ENCODE measurements around the gene CACNG8. TPM values are rescaled to one million over a fixed set of nuclear protein-coding genes. Genes with fewer than 3 reads are reported as not detected.
A peak's percentile ranks its signal among the peaks of the same experiment; 100 is the strongest.

CACNG8 gene
- total RNA-seq, 6 experiments from 2014 or later = 0.09 to 0.48 (median 0.26) TPM

DNA sequence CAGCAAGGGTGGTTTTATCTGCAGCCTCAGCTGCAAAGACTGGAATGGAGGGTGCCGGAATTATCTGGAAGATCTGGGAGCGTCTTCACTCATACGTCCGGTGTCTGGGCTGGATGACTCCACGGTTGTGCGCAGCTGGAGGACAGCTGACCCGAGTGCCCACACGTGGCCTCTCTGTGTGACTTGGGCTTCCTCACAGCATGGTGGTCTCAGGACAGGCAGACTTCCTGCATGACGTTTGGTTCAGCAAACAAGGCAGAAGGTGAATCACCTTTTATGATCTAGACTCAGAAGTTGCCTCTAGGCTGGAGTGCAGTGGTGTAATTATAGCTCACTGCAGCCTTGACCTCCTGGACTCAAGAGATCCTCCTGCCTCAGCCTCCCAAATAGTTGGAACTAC, 61.9 kb downstream of the CACNG8 start:
- Mint-ChIP-seq H3K27me3 (ENCODE audit: insufficient read depth) (peaks cover 12% of the 10 kb centered on the region), H3K4me3 (no peak overlapping the region), H3K9me3 (no peaks in the 10 kb centered on the region; the same call in 1 of the 2 replicates), H3K27ac (no peak overlapping the region), H3K4me1 (ENCODE audit: low read depth) (peaks cover 43% of the 10 kb centered on the region), H3K36me3 (ENCODE audit: low read depth) (0 out of 2 replicates have a peak, but pooled peaks cover 5% of the 10 kb centered on the region)
- TF ChIP-seq, protein P1, sequence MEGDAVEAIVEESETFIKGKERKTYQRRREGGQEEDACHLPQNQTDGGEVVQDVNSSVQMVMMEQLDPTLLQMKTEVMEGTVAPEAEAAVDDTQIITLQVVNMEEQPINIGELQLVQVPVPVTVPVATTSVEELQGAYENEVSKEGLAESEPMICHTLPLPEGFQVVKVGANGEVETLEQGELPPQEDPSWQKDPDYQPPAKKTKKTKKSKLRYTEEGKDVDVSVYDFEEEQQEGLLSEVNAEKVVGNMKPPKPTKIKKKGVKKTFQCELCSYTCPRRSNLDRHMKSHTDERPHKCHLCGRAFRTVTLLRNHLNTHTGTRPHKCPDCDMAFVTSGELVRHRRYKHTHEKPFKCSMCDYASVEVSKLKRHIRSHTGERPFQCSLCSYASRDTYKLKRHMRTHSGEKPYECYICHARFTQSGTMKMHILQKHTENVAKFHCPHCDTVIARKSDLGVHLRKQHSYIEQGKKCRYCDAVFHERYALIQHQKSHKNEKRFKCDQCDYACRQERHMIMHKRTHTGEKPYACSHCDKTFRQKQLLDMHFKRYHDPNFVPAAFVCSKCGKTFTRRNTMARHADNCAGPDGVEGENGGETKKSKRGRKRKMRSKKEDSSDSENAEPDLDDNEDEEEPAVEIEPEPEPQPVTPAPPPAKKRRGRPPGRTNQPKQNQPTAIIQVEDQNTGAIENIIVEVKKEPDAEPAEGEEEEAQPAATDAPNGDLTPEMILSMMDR (IDR thresholded peaks at IDR 0.05) = no peak
- DNase-seq = no peak

DNA sequence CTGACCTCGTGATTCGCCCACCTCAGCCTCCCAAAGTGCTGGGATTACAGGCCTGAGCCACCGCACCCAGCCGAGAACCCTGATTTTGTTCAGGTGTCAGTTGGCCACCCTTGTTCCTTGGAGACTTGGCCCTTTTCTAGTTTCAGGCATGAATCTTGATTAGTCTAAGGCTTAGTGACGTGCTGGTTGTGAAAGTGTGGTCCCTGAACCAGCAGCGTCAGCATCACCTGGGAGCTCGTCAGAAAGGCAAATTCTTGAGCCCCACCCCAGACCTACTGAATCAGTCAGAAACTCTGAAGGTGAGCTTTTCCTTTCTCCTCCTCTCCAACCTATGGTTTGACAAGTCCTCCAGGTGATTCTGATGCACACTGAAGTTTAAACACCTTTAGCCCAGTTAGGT, 63.9 kb downstream of the CACNG8 start:
- TF ChIP-seq, protein P1 (IDR thresholded peaks at IDR 0.05) = no peak
- Mint-ChIP-seq H3K36me3 (ENCODE audit: low read depth) (0 out of 2 replicates have a peak, but pooled peaks cover 1% of the 10 kb centered on the region), H3K9me3 (no peaks in the 10 kb centered on the region; the same call in 1 of the 2 replicates), H3K4me1 (ENCODE audit: low read depth) (peaks cover 43% of the 10 kb centered on the region), H3K27me3 (ENCODE audit: insufficient read depth) (peaks cover 6% of the 10 kb centered on the region), H3K4me3 (no peak overlapping the region), H3K27ac (no peak overlapping the region)
- DNase-seq = no peak

DNA sequence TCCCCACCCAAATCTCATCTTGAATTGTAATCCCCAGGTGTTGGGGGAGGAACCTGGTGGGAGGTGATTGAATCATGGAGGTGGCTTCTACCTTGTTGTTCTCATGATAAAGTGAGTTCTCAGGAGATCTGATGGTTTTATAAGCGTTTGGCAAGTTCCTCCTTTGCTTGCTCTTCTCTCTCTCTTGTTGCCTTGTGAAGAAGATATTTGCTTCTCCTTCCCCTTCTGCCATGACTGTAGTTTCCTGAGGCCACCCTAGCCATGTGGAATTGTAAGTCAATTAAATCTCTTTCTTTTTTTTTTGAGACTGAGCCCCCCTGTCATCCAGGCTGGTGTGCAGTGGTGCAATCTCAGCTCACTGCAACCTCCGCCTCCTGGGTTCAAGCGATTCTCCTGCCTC, 66.6 kb downstream of the CACNG8 start:
- no peak overlapping the region for H3K4me3 Mint-ChIP-seq
- peaks cover 2% of the 10 kb centered on the region; the same call in 1 of the 2 replicates for H3K27me3 Mint-ChIP-seq (ENCODE audit: insufficient read depth)
- no peak for DNase-seq
- H3K4me1 Mint-ChIP-seq (ENCODE audit: low read depth) = peaks cover 17% of the 10 kb centered on the region
- H3K9me3 Mint-ChIP-seq = no peaks in the 10 kb centered on the region
- H3K27ac Mint-ChIP-seq = no peak overlapping the region
- TF ChIP-seq, protein P1 (IDR thresholded peaks at IDR 0.05) = no peak
- no peaks in the 10 kb centered on the region for H3K36me3 Mint-ChIP-seq (ENCODE audit: low read depth)

DNA sequence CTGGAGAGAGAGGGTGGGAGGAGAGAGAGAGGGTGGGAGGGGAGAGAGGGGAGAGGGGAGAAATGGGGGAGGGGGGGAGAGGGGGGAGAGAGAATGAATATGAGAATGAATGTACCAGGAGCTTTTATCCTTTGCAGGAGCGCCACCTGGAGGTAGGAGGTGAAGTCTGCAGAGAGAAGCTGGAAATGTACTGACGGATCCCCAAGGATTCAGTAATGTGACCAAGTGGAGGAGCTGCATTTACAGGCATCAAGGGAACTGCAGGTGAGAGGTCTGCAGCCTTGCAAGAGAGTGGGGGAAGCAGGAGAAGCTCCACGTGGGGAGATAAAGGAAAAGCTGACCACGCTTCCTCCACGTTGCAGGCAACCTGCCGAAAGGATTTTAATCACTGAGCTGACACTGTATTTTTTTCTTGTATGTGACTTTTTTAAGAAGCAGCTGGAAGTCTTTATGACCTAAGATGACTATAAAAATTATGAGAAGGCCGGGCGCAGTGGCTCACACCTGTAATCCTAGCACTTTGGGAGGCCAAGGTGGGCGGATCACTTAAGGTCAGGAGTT, 67.3 kb downstream of the CACNG8 start:
- no peak overlapping the region; the same call in 1 of the 2 replicates for H3K4me3 Mint-ChIP-seq
- peaks cover 2% of the 10 kb centered on the region; the same call in 1 of the 2 replicates for H3K27me3 Mint-ChIP-seq (ENCODE audit: insufficient read depth)
- TF ChIP-seq, protein P1 (IDR thresholded peaks at IDR 0.05) = peak; percentile 79
- peak; percentile 46 for DNase-seq
- no peaks in the 10 kb centered on the region for H3K36me3 Mint-ChIP-seq (ENCODE audit: low read depth)
- H3K9me3 Mint-ChIP-seq = no peaks in the 10 kb centered on the region
- H3K27ac Mint-ChIP-seq = no peak overlapping the region
- H3K4me1 Mint-ChIP-seq (ENCODE audit: low read depth) = peaks cover 22% of the 10 kb centered on the region

DNA sequence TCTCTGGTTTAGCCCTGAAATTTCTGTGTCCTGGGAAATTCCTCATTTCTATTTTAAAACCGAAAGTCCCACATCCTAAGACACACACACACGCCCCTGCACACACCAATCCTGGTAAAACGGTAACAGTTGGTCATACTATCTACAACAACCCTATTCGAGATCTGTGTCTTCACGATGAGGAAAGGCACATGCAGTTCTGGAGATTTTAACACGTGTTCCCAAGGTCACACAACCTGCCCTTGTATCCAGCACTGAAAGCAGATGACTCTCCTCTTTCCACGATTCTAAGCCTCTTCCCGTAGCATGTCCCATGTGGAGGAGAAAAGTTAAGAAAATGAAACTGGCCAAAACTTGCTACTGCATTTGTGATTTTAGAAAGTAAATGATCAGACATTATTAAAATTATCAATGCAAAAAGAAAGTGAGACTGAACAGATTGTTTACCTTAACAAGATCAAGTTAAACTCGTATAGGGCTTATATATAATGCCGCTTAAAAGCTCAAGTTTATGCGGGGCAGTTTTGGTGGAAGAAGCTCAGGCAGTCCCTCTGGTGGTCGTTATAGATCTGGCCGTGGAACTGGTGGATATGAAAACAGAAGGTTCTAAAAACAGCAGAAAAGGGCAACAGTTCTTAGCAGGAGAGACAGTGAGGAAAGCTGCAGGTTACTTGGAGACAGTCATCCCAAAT, 68.3 kb downstream of the CACNG8 start:
- peaks cover 2% of the 10 kb centered on the region; the same call in 1 of the 2 replicates for H3K27me3 Mint-ChIP-seq (ENCODE audit: insufficient read depth)
- H3K4me3 Mint-ChIP-seq = peak overlapping the region; percentile 78
- H3K36me3 Mint-ChIP-seq (ENCODE audit: low read depth) = peaks cover 3% of the 10 kb centered on the region; the same call in 1 of the 2 replicates
- 0 out of 2 replicates have a peak overlapping the region, but pooled peaks have one; percentile 23 for H3K27ac Mint-ChIP-seq
- peaks cover 32% of the 10 kb centered on the region for H3K4me1 Mint-ChIP-seq (ENCODE audit: low read depth)
- TF ChIP-seq, protein P1 (IDR thresholded peaks at IDR 0.05) = peak; percentile 78
- H3K9me3 Mint-ChIP-seq = no peaks in the 10 kb centered on the region
- DNase-seq = peak; percentile 33
